Brain microvascular endothelial cell (primary cell): Measurements from ENCODE around the gene ADH1B.

Source experiments
- DNase-seq: peaks from one replicate; pipeline ENCODE4 v3.0.0-alpha.2; 2020
- H3K27ac ChIP-seq: fragments of 250-450 bp; sonication (Bioruptor Pico); 2 replicates; pipeline ENCODE4 v1.5.1; 2020; ENCODE audit warnings: mild to moderate bottlenecking, moderate library complexity
- H3K27me3 ChIP-seq: fragments of 250-450 bp; sonication (Bioruptor Pico); replicated peaks from 2 replicates; pipeline ENCODE4 v1.5.1; 2020; ENCODE audit warnings: mild to moderate bottlenecking
- H3K36me3 ChIP-seq: fragments of 250-450 bp; sonication (Bioruptor Pico); replicated peaks from 2 replicates; pipeline ENCODE4 v1.5.1; 2020; ENCODE audit warnings: mild to moderate bottlenecking
- H3K4me3 ChIP-seq: 2 replicates; pipeline ENCODE4 v1.5.1; 2011; ENCODE audit warnings: low read depth, mild to moderate bottlenecking, control low read depth, low read length, moderate library complexity
- CTCF ChIP-seq: IDR thresholded peaks from 2 replicates; pipeline ENCODE4 v1.5.1; 2011; ENCODE audit warnings: low read depth, mild to moderate bottlenecking, moderate library complexity, low read length, control low read depth, inconsistent platforms; ENCODE audit errors: missing control alignments
- in situ Hi-C: cut with HindIII; loops from 2 replicates; pipeline ENCODE4 v1.10.0; 2017; ENCODE audit warnings: low sequenced_read_pairs, low pct_ligation_motif_present

The ADH1B gene

GRCh38 chr4:99315839-99316238 lies 5.4 kb downstream of the ADH1B start:
- Histone ChIP-seq H3K27ac (no peak overlapping the region), H3K36me3 (no peaks in the 10 kb centered on the region), H3K27me3 (no peaks in the 10 kb centered on the region), H3K4me3 (no peak overlapping the region)
- TF ChIP-seq CTCF = no peak
- in situ Hi-C loops = no loop called here
- DNase-seq = no peak

- in situ Hi-C loops = no loop called here
- no peak for TF ChIP-seq CTCF
- Histone ChIP-seq H3K27me3 (no peaks in the 10 kb centered on the region), H3K27ac (no peak overlapping the region), H3K36me3 (no peaks in the 10 kb centered on the region), H3K4me3 (no peak overlapping the region)
- DNase-seq = no peak
Measured at GRCh38 chr4:99314211-99314610, 7.0 kb downstream of the ADH1B start.

- DNase-seq = no peak
- Histone ChIP-seq H3K4me3 (no peak overlapping the region), H3K36me3 (no peaks in the 10 kb centered on the region), H3K27me3 (no peaks in the 10 kb centered on the region), H3K27ac (no peak overlapping the region)
- TF ChIP-seq CTCF = no peak
- in situ Hi-C loops = no loop called here
Measured at GRCh38 chr4:99310389-99310788, 10.8 kb downstream of the ADH1B start.

- H3K27me3 ChIP-seq = no peaks in the 10 kb centered on the region
- H3K36me3 ChIP-seq = no peaks in the 10 kb centered on the region
- in situ Hi-C loops = no loop called here
- TF ChIP-seq CTCF = no peak
- H3K27ac ChIP-seq = no peak overlapping the region
- H3K4me3 ChIP-seq = no peak overlapping the region
- no peak for DNase-seq
Measured at GRCh38 chr4:99305638-99306400, 15.4 kb downstream of the ADH1B start.

GRCh38 chr4:99301376-99302164 lies 19.6 kb downstream of the ADH1B start:
- Histone ChIP-seq H3K27ac (no peak overlapping the region), H3K36me3 (no peaks in the 10 kb centered on the region), H3K27me3 (no peaks in the 10 kb centered on the region), H3K4me3 (no peak overlapping the region)
- TF ChIP-seq CTCF = no peak
- in situ Hi-C loops = no loop called here
- DNase-seq = peak; percentile 15
